HUES64 (cell line): ENCODE data around the gene OR4B1.

Experiments
- H3K27ac ChIP-seq: 2 replicates; pipeline ENCODE4 v1.7.0; 2013; ENCODE audit warnings: low read depth, low read length, inconsistent platforms
- H3K27me3 ChIP-seq: 2 replicates; pipeline ENCODE4 v1.6.1; 2013; ENCODE audit warnings: mild to moderate bottlenecking, low read length; ENCODE audit not compliant: insufficient read depth
- H3K36me3 ChIP-seq: 2 replicates; pipeline ENCODE4 v1.6.1; 2013; ENCODE audit warnings: mild to moderate bottlenecking, low read length; ENCODE audit not compliant: insufficient read depth
- H3K4me1 ChIP-seq: 2 replicates; pipeline ENCODE4 v1.6.1; 2013; ENCODE audit warnings: mild to moderate bottlenecking, low read length, moderate library complexity; ENCODE audit not compliant: insufficient read depth
- H3K4me3 ChIP-seq: 2 replicates; pipeline ENCODE4 v1.5.1; 2013; ENCODE audit warnings: mild to moderate bottlenecking, low read length, moderate library complexity
- H3K9ac ChIP-seq: 2 replicates; pipeline ENCODE4 v1.6.1; 2013; ENCODE audit warnings: mild to moderate bottlenecking, low read depth, low read length
- H3K9me3 ChIP-seq: 2 replicates; pipeline ENCODE4 v1.6.1; 2013; ENCODE audit warnings: low read depth, low read length; ENCODE audit not compliant: insufficient read depth
- WGBS: fragments of 150-250, 120-280 bp; methylation state at CpG from one replicate; pipeline ENCODE4 v1.1.7; 2013; ENCODE audit warnings: missing lambda C conversion rate; 5-methylcytosine and 5-hydroxymethylcytosine counted together

OR4B1 gene

GRCh38 chr11:48263423-48263911 is 46.9 kb downstream of the OR4B1 start, which contains the start of gene OR4X1:
OR4X1 (plus strand) TSS chr11:48263861; CDS start chr11:48263861, 0 bp downstream.
- H3K9me3 ChIP-seq: peaks cover 67% of the 10 kb centered on the region
- 27% methylated on average over 2 of the region's 3 CpGs for WGBS

More at GRCh38 chr11:48263423-48263911, 46.9 kb downstream of the OR4B1 start, which contains the start of gene OR4X1:
- Histone ChIP-seq H3K27ac (no peak within 1 kb of the TSS), H3K27me3 (no peaks in the 10 kb centered on the region), H3K9ac (no peak within 1 kb of the TSS), H3K4me1 (no peaks in the 10 kb centered on the region), H3K4me3 (no peak within 1 kb of the TSS), H3K36me3 (no peaks in the 10 kb centered on the region)
